K562 (cell line): Measurements from ENCODE around the gene SYVN1. TPM values are rescaled to one million over a fixed set of nuclear protein-coding genes. Genes with fewer than 3 reads are reported as not detected.

ENCODE experiments used
- BHLHE40 ChIP-seq: IDR thresholded peaks from 2 replicates; pipeline ENCODE4 v1.6.1; 2011; ENCODE audit warnings: low read length, improper control_type of control experiment
- BMI1 ChIP-seq: fragments of 150-350 bp; IDR thresholded peaks from 2 replicates; pipeline ENCODE4 v1.6.1; 2014; ENCODE audit warnings: low read length
- DACH1 ChIP-seq: fragments of 450-650 bp; IDR thresholded peaks from 2 replicates; pipeline ENCODE4 v1.6.1; 2018; ENCODE audit not compliant: partially characterized antibody
- EGR1 ChIP-seq: fragments of 450-650 bp; conservative IDR thresholded peaks from 2 replicates; pipeline ENCODE4 v1.6.1; 2017; ENCODE audit warnings: mild to moderate bottlenecking
- ESRRB ChIP-seq: fragments of 250-450 bp; sonication (Bioruptor Pico); IDR thresholded peaks from 2 replicates; pipeline ENCODE4 v1.5.0; 2020; ENCODE audit warnings: mild to moderate bottlenecking, moderate library complexity, borderline replicate concordance
- FOXJ3 ChIP-seq: sonication (generic); formaldehyde crosslinking; IDR thresholded peaks from 2 replicates; pipeline ENCODE4 v1.4.0; 2020; ENCODE audit warnings: mild to moderate bottlenecking, missing genetic modification reagents
- KAT2B ChIP-seq: IDR thresholded peaks from one replicate; pipeline ENCODE4 v1.6.1; 2012; ENCODE audit warnings: low read depth, mild to moderate bottlenecking, control low read depth, inconsistent platforms, low read length, moderate library complexity
- MEIS2 ChIP-seq: fragments of 450-650 bp; IDR thresholded peaks from 2 replicates; pipeline ENCODE4 v1.6.1; 2014; ENCODE audit warnings: mild to moderate bottlenecking; ENCODE audit not compliant: partially characterized antibody
- NFATC3 ChIP-seq: fragments of 450-650 bp; IDR thresholded peaks from 2 replicates; pipeline ENCODE4 v1.6.1; 2017; ENCODE audit warnings: mild to moderate bottlenecking
- NFXL1 ChIP-seq: fragments of 450-650 bp; formaldehyde crosslinking; IDR thresholded peaks from 2 replicates; pipeline ENCODE4 v1.4.0; 2021; ENCODE audit warnings: mild to moderate bottlenecking
- NR2C2 ChIP-seq, 2 experiments: fragments of 200-800 bp in 1 of 2; sonication (Bioruptor generic) in 1 of 2; sonication (generic) in 1 of 2; formaldehyde crosslinking in 1 of 2; IDR thresholded peaks; 2 replicates each; pipeline versions ENCODE4 v1.6.1 to v1.8.0; 2016 to 2022; ENCODE audit warnings: mild to moderate bottlenecking in 1 of 2, missing compliant biosample characterization in 1 of 2, missing genetic modification characterization in 1 of 2, missing genetic modification reagents in 1 of 2
- PML ChIP-seq: IDR thresholded peaks from 2 replicates; pipeline ENCODE4 v1.6.1; 2012; ENCODE audit warnings: low read length, inconsistent platforms
- POLR2AphosphoS5 ChIP-seq: IDR thresholded peaks from 2 replicates; pipeline ENCODE4 v1.6.1; 2011; ENCODE audit warnings: mild to moderate bottlenecking, low read depth, low read length, moderate library complexity; ENCODE audit not compliant: control insufficient read depth, insufficient read depth
- RBFOX2 ChIP-seq: fragments of 200-400 bp; formaldehyde crosslinking; IDR thresholded peaks from 2 replicates; pipeline ENCODE4 v1.6.1; 2017; ENCODE audit warnings: low read depth, mild to moderate bottlenecking, low read length, moderate library complexity
- RBM25 ChIP-seq: fragments of 200-400 bp; formaldehyde crosslinking; IDR thresholded peaks from 2 replicates; pipeline ENCODE4 v1.6.1; 2018; ENCODE audit warnings: low read length, low read depth, moderate library complexity; ENCODE audit not compliant: severe bottlenecking
- RREB1 ChIP-seq: fragments of 250-450 bp; sonication (Bioruptor Pico); IDR thresholded peaks from 2 replicates; pipeline ENCODE4 v1.4.0; 2020
- SRSF1 ChIP-seq: fragments of 200-400 bp; formaldehyde crosslinking; IDR thresholded peaks from 2 replicates; pipeline ENCODE4 v1.6.1; 2017; ENCODE audit warnings: mild to moderate bottlenecking, low read depth, low read length, moderate library complexity
- STAT5A ChIP-seq: IDR thresholded peaks from 2 replicates; pipeline ENCODE4 v1.6.1; 2012; ENCODE audit warnings: low read length, inconsistent platforms, borderline replicate concordance
- TOE1 ChIP-seq, 2 experiments: fragments of 450-650 bp in 1 of 2; sonication (generic) in 1 of 2; formaldehyde crosslinking in 1 of 2; IDR thresholded peaks; 2 replicates each; pipeline versions ENCODE4 v1.7.1 to v1.8.0; 2016 to 2022; ENCODE audit warnings: borderline replicate concordance in 2 of 2, mild to moderate bottlenecking in 2 of 2, antibody characterized with exemption in 1 of 2, inconsistent platforms in 1 of 2, low read depth in 1 of 2, missing genetic modification reagents in 1 of 2, moderate library complexity in 1 of 2
- USF1 ChIP-seq: sonication (generic); formaldehyde crosslinking; IDR thresholded peaks from 2 replicates; pipeline ENCODE4 v1.9.0; 2022; ENCODE audit warnings: mild to moderate bottlenecking, missing genetic modification reagents
- polyA plus RNA-seq, 8 experiments: library from polyadenylated mRNA; depleted of rRNA in 4 of 8; stranded (reverse) in 5 of 8; unstranded in 3 of 8; fragments of >200 nt; fragmentation: Nextera tagmentation in 2 of 8; fragmentation: Illumina TruSeq in 1 of 8; extraction: Ambion mirVana in 2 of 8; extraction: Trizol in 1 of 8; gene quantifications; 2 replicates each; pipeline versions ENCODE4 v1.2.1 to v1.2.3, GENCODE V29; 2011 to 2014; ENCODE audit warnings: inconsistent platforms in 1 of 8, missing spikeins in 1 of 8
- total RNA-seq, 7 experiments: library from RNA; depleted of rRNA in 6 of 7; stranded (reverse); fragments of >200 nt in 6 of 7; fragmentation: Illumina TruSeq in 2 of 7; extraction: Trizol in 2 of 7; gene quantifications; 2 replicates each; pipeline versions ENCODE4 v1.2.1 to v1.2.3, GENCODE V29; 2011 to 2021; ENCODE audit warnings: low replicate concordance in 1 of 7
- TF ChIP-seq, protein P1 (sequence below): sonication (generic); formaldehyde crosslinking; IDR thresholded peaks from 2 replicates; pipeline ENCODE4 v1.8.1; 2023; ENCODE audit warnings: mild to moderate bottlenecking, missing genetic modification reagents

SYVN1 gene
- total and polyA plus RNA-seq, 9 of the 15 experiments (the other 6 are each of a cell fraction or from before 2014, with no cell fraction given) = 0.41 to 47.4 (median 9.9) TPM

- TF ChIP-seq, protein P1, sequence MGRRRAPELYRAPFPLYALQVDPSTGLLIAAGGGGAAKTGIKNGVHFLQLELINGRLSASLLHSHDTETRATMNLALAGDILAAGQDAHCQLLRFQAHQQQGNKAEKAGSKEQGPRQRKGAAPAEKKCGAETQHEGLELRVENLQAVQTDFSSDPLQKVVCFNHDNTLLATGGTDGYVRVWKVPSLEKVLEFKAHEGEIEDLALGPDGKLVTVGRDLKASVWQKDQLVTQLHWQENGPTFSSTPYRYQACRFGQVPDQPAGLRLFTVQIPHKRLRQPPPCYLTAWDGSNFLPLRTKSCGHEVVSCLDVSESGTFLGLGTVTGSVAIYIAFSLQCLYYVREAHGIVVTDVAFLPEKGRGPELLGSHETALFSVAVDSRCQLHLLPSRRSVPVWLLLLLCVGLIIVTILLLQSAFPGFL (CRISPR knock-in tag) = no peak
- TF ChIP-seq RREB1 (no peak), FOXJ3 (CRISPR knock-in tag) (no peak), NFATC3 (no peak), PML (no peak), BHLHE40 (peak; percentile 68; the same call in 1 of the 2 replicates), DACH1 (no peak), KAT2B (no peak), RBM25 (peak; percentile 89), SRSF1 (no peak), EGR1 (peak; percentile 84), POLR2AphosphoS5 (peak; percentile 65; the same call in 1 of the 2 replicates), TOE1 (IDR thresholded peaks at IDR 0.05; ENCODE audit: borderline replicate concordance) (no peak; the same call in 1 of the 2 replicates), TOE1 (CRISPR knock-in tag; IDR thresholded peaks at IDR 0.05; ENCODE audit: borderline replicate concordance, low read depth) (no peak), STAT5A (no peak; the same call in 1 of the 2 replicates), NR2C2 (CRISPR knock-in tag; IDR thresholded peaks at IDR 0.05) (no peak), NR2C2 (tag; IDR thresholded peaks at IDR 0.05) (peak; percentile 10; the same call in 1 of the 2 replicates), ESRRB (CRISPR knock-in tag) (0 out of 2 replicates have a peak, but pooled peaks have one; percentile 19), RBFOX2 (no peak), MEIS2 (peak; percentile 19), BMI1 (peak; percentile 89), USF1 (CRISPR knock-in tag) (peak; percentile 46), NFXL1 (no peak)
These were observed 773 bp upstream of the SYVN1 start (continued) for GRCh38 chr11:65134952-65135632.
